NCI-H2081 (cell line): ENCODE data around the gene ZBTB7A.
A peak's percentile ranks its signal among the peaks of the same experiment; 100 is the strongest.

Source experiments
- DNase-seq, 2 experiments: peaks; one replicate each; lab custom pipeline; 2025; lab: John Stamatoyannopoulos, UW

Gene ZBTB7A

DNA sequence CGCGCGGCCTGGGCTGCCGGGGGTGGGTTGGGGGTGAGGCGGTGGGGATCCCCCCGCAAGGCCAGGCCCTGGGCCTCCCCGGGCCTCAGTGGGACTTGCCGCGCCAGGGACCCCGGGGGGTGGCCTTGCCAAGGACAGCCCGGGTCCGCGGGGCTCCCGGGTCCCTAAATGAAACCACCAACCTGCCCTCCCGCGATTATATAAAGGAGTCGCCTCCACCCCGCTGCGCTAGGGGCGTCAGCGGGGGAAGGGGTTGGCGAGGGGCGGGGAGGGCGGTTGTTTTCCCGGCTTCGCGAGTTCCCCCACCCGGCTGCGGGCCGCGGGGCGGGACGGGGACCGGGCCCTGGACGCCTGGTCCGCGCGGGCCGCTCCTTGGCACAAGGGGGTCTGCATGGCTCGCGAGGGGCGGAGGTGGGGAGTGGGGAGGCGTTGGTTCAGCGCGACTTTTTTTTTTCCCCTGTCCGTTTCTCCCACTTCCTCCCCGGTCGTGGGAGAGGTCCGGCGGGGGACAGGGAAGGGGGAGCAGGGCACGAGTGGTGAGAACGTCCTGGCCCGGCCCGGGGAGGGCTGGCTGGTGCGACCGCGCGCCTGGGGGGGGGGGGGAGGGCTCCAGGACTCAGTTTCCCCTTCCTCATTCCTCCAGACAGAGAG is 822 bp upstream of the ZBTB7A start:
- DNase-seq: no peak

DNA sequence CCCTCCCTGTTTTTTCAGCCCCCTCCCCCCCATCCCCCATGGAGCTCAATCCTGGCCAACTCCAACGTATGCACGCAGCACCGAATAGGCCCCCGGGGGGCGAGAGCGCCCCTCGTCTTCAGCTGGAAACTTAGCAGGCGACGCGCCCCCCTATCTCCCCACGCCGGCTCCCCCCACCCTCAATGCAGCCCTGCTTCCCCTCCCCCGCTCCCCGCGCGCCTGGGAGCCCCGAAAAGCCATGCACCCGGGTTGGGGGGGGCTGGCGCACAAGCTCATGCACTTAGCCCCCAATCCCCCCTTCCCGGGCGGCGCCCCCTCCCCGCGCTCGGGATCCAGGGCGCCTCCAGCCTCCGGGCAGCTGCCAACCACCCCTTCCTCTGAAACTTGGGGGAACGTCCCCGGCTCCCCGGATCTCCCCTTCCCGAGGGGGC is 508 bp downstream of the ZBTB7A start:
- no peak for DNase-seq

DNA sequence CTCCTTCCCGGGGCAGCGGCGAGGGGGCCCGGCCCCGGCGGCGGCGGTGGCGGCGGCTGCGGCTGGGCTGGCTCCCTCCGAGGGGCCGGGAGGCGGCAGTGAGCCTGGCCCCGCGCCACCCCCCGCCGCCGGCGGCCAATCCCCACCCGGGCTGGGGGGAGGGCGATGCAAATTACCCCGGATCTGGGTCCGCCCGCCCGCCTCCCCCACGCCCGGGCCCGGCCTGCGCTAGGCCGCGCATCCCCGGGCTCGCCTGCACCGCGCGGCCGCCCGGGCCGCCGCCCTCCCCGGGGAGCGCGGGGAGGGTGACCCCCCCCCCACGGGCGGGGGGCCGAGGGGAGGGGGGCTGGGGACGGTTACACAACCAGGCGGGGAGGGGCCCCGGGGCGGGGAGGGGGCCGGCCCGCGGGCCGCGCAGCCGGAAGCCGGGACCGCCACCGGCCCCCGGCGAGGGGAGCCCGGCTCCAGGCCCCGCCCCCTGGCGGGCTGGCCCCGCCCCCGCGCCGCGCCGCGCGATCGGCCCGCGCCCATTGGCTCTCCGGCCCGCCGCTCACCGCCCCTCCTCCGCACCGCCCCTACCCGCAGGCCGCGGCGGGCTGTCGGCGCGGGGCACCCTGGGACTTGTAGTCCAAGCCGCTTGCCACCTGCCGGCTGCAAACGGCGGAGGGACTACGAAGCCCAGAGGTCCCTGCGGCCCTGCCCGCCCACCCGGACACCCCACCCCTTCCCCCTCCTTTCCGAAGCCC is 1.1 kb downstream of the ZBTB7A start:
- DNase-seq: peak; percentile 94 to 96

DNA sequence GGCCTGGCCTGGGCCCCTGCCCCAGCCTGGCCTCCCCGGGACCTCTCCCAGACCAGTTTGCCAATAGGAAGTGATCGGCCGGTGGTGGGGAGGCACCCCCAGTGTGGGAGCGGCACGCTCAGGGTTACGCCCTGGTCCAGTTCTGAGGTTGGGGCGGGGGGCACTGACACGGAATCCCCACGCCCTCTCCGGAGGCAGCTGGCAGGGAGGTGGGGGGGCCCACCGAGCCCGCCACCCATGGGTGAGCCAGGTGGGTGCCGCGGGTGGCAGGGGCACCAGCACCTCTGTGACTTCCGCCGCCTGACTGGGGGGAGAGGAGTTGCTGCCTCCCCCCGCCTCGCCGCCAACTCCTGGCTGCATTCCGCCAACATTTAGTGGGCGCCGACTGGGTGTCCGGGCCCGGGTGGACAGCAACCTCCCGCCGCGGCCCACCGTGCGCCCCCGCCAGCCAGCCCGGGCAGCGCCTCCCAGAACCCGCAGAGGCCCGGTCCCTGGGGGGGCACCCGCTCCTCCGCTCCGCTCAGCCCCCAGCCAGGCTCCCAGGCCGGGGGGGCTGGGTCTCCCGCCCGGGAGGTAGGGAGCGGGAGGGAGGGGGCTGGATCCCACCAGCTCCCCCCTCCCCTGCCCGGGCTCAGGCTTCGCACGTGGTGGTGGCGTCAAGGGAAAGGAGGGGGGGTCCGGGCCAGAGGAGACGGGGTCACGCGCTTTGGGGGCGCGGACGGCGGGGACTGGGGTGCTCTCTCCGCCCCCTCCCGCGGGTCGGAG is 2.0 kb downstream of the ZBTB7A start:
- peak; percentile 33 to 42 for DNase-seq

DNA sequence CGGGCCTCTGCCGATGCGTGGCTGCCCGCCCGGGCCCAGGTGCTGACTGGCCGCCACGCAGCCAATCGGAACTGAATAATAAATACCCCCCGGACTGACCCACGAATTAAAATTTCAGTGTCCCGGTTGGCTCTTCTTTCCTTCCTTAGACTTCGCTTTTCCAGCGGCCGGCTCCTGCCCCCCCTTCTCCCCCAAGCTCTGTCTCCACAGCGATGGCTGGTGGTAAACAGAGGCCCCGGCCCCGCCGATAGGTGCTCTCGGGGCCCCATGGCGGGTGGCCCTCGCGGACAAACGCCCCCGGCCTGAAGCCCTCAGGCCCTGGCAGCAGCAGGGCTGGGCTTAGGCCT is 2.6 kb downstream of the ZBTB7A start:
- peak in 1 of 2 experiments; percentile 35 for DNase-seq

DNA sequence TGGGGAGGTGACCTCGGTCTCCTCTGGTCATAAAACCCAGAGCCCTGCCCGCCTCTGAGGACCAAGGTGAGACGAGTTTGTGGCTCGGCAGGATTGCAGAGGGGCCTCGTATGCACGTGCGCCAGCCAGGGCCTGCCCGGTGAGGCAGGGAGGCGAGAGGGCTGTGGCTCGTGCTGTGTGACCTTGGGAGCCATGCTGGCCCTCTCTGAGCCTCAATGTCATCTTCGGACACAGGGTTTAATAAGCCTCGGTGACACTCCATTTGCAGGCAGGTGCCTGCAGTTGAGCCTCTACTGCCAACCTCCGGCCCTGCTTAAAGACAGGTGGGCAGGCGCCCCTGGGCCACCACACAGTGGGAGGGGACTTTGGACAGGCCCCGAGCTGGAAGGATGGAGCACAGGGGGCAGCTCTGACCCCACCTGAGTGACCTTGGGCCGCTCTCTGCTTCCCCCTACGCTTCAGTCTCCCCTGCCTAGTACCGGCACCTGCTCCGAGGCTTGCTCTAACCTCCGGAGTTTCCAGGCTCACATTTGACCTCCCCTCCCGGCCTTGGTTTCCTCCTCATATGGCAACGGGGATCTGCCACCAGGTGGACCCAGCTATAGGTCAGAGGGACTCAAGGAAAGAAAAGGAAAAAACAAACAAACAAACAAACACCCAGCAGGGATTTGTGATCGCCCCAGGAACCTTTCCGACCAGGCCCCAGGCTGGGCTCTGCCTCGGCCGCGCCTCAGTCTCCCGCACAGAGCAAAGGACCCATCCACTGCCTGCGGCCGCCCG is 3.1 kb downstream of the ZBTB7A start:
- no peak for DNase-seq

DNA sequence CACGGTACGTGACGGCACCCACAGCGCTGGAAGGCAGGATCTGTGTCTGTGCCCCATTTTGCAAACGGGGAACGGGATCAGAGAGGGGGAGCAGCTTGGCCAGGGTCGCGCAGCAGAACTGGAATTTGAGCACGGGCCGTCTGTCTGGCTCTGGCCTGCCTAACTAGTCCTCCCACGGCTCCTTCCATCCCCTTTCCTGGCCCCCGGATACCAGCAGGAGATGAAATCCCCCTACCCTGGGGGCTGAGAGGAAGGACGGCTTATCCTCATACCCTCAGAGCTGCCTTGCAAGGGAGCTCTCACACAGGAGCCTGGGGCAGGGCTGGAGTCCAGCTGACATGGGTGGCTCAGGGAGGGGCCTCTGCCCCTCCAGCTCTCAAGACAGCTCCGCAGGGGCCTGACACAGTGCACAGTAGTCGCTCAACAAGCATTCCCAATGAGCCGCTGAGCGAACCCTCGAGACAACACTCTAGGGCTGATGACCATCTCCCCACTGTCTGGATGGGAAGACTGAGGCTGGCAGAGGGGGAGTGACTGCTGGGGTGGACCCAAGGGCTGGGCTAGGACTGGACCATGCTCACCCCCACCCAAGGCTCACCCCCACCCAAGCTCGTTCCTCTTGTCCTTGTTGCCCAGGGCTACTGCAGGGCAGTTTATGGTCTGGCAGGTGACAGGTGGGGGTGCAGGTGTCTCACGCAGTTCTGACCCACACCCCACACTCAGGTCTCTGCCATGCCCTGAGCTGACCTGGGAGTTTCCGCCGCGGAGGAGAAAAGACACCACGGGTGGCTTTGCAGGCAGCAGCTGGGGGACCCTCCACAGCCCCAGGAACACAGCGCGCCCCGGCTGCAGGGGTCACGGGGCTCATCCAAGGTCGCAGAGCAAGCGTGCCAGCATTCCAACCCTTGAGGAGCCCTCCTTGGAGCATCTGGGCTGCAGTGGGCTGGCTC is 4.0 kb downstream of the ZBTB7A start:
- DNase-seq: no peak

DNA sequence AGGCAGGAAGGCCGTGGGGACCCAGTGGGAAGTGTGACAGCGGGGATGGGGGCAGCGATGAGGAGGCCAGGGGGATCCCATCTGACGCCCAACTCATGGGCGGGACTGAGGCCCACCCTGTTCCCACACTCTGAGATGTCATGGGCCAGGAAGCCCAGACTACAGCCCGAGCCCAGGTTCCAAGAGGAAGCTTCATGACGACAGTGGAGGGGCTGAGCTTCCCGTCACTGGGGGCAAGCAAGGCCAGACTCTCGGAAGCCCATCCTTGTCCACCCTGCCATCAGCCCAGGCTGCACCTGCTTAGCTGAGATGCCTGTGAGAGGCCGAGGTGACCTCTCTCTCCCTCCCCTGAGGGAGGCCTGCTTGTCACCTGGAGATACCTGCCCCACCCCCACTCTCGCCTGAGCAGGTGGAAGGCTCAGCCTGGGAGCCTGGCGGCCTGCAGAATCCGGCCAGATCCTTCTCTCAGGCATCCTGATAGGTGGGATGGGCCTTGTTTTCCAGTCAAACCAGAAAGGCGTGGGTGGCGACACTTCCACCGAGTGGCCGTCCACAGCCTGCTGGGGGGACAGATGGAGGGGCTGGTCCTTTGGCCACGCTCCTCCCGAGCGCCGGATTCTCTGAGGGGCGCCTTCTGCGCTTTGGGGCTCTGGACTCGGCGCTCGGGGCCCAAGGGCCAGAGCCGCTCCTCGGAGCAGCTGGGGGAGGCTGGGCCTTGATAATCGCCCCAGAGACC is 4.8 kb downstream of the ZBTB7A start:
- DNase-seq: peak in 1 of 2 experiments; percentile 19

DNA sequence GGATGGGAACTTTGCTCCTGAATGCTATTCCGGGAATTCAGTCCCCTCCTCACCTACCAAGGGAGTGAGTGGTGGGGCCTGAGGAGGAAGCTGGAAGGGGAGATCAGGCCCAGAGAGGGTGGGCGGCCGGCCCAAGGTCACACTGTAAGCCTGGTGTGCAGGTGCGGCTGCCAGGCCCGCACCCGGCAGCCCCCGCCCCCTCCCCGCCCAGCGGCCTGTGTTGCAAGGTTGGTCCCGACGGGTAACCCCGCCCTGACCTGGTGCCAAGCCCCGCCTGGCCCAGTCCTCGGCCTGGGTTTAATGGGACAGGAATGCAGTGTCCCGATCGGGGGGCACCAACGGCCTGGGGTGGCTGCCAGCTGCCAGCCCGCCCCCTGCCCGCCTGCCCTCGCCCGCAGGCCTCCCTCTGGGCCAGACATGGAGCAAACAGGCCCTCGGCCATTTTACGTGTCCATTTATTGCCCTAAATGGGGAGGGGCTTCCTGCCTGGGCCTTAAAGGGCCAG is 5.5 kb downstream of the ZBTB7A start:
- no peak for DNase-seq

DNA sequence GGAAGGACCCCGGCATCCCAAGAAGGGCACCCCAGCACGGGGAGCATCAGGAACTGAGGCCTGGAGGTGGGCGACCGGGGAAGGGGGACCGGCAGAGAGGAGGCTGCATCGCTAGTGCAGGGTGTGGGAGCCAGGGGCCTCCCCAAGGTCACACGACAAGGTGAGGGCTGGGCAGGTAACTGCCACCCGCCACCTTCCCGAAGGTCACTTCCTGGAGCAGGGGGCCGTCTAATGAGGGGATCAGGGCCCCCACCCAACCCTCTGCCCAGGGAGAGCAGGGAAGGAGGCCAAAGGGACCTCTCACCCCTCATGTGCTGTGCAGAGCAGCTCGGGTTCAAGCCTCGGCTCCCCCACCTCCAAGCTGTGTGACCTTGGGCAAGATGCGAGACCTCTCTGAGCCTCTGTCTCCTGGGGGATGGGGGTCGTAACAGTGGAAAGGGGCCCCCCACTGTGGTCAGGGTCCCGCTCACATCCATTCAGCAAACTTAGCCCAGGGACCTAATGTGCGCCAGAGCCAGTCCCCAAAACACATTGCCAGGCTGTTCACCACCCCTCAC is 6.0 kb downstream of the ZBTB7A start:
- no peak for DNase-seq

DNA sequence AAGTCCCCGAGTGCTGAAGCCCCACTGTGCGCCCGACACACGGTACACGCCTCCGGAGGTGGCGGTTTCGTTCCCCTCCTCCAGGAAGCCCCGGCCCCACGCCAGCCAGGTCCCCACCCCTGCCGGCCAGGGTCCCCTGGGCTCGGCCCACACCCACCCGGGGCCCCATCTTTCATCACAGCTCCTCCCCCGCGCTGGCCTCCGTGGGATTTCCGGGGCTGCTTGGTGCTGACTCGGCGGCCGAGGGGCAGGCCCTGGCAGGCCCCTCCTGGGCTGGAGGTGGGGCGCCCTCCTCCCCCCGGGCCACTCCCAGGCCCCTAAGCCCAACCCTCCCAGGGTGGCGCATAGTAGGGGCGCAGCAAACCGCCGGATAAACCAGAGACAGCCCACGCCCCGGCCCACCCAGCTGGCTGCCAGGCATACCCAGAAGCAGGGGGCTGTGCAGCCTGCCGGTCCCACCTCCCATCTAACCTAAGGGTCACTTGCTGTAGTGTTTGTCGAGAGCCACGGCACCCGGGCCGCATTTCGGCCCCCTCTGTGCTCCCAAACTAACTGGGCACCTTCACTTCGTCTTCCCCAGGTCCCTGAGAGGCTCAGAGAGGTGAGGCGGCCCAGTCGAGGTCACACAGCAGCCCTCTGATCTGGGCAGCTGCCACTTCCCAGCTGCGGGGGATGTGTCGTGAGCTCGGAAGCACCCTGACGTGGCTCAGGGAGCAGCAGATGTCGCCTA is 6.6 kb downstream of the ZBTB7A start:
- no peak for DNase-seq

DNA sequence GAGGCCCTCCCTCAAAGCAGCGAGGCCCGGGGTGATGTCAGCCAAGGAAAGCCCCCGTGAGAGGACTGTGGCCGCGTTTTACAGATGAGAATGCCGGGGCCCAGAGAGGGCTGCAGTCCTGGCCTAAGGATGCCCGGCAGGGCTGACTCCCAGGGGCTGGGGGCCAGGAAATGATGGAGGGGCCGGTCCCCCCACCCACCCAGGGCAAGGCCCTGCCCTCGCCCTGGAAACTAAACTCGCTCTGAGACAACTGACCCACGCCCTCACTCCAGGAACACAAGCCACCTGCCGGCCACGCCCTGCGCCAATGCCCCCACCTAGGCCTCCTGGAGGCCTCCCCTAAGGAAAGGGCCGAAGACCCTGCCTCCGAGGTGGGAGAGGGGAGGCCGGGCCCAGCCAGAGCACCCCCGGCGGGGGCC is 7.2 kb downstream of the ZBTB7A start:
- DNase-seq: no peak

DNA sequence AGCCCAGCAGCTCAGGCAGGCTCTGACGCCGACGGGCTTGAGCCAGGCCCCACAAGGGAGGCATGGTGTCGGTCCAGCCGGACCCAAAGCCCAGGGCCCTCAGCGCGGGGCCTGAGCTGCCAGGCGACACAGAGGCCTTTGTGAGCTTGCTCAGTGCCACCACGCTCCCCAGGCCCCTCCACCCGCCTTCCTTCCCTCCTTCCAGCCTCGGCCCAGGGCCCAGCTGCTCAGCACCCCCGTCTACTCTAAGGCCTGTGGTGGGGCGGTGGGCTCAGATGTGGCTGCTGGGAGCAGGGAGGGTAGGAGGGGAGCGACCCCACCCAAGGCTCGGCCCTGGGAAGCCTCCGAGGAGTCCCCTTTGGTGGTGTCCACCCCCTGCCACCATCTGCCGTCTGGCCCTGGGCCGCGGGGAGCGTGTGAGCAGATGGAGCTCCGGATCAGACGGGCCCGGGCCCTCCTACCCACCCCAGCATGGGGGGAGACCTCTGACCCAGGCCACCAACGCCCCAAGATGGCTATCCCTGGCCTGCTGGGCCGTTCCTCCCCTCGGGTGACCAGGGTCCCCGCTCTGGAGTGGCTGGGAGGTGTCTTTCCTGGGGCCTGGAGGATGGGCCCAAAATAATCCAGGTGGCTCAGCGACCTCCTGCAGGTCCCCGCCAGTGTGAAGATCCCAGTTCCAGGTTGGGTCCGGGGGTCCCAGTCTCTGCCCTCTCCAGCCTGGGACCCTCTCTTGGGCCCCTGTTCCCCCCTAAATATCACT is 7.8 kb downstream of the ZBTB7A start:
- DNase-seq: no peak

DNA sequence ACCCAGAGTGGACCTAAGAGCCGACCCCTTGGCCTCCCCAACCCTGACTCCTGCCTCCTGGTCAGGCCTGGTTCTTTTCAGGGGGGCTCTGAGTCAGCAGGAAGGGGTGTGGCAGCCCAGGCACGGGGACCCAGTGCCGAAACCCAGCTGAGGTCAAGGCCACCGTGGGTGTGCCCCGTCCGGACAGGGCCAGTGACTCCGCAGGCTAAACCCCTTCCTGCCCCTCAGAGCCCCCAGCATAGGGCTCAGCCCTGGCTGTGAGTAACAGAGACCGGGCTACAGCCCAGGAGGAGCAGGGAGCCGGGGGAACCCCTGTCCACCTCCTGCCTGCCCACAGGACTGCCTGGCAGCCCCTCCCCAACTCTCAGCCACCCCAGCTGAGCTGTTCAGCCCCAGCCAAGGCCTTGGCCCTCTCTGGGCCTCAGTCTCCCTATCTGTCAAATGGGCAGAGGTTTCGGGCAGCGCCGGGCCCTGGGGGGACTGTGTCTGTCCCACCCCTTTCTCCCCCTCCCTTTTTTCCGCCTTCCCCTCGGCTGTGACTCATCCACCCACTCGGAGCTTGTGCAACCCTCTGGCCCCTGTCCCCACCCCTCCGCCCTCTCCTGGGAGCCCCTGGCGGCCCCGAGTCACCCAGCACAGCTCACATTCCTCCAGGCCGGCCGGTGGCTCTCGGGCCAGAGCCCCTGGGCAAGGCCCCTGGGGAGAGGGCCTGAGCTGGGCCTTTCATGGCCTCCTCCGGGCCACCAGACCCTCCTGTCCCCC is 8.6 kb downstream of the ZBTB7A start:
- DNase-seq: no peak

DNA sequence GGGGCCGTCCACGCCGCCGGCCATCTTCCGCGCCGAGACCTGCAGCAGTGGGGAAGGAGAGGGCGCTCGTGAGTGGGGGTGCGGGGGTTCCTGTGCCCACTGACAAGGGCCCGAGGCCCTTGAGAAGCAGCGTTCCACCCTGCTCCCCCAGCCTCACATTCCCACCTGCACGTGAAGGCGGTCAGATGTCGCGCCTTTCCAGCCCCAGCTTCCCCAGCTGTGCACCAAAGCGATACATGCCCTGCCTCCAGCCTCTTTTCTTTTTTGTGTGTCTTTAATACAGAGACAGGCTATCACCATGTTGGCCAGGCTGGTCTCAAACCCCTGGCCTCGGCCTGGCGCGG is 11.5 kb downstream of the ZBTB7A start:
- DNase-seq: no peak

DNA sequence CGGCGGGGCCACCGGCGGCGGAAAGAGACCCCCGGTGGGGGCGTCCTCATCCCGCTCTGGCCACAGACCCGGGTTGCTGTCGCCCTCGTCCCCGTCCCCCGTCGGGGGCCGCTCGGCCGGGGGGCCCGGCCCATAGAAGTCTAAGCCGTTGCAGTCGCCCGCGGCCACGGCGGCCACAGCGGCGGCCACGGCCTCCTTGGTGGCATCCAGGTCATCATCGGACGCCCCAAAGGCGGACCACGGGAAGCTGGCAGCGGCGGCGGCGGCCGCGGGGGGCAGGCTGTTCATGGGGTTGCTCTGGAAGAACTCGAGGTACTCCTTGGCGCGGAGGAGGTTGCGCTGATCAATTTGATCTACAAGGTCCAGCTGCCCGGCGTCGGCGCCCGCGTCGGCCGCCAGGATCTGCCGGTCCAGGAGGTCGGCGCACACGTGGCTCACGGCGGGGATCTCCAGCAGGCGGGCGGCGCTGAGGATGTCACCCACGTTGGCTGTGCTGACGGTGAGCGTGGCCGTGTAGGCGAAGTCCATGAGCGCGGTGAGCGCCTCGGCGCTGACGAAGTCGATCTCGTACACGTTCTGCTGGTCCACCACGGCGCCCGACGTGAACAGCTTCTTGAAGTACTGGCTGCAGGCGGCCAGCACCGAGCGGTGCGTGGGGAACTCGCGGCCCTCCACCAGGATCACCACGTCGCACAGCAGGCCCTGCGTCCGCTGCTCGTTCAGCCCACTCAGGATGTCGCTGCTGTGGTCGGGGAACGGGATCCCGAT is 12.1 kb downstream of the ZBTB7A start:
- DNase-seq: no peak
